NCI-H1105 (cell line): Measurements from ENCODE around the gene CEP112.

Experiments
- DNase-seq: peaks from one replicate; lab custom pipeline; 2025; lab: John Stamatoyannopoulos, UW

The CEP112 gene

GRCh38 chr17:65730711-65731169 lies 461.2 kb downstream of the CEP112 start:
- DNase-seq: no peak

GRCh38 chr17:65729207-65729606 lies 462.7 kb downstream of the CEP112 start:
- no peak for DNase-seq

GRCh38 chr17:65727832-65728231 lies 464.1 kb downstream of the CEP112 start:
- no peak for DNase-seq

DNA sequence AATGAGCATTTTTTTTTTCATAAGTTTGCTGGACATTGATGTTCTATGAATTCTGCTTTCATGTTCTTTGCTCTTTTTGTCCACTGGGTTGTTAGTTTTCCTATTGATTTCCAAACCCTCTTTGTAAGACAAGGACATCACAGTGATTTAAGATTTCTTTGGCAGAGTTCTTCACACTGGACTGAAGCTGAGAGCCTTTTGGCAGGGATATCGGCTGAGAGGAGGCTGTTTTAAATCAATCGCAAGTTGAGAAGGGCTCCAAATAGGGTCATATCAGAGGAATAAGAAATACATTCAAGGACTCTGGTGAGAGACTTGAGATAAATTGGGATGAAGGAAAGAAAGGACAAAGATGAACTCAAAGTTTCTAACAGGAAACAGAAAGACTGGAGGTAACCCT lies 464.7 kb downstream of the CEP112 start:
- no peak for DNase-seq

GRCh38 chr17:65723431-65724151 lies 468.3 kb downstream of the CEP112 start:
- no peak for DNase-seq

- DNase-seq: no peak
These were observed 473.3 kb downstream of the CEP112 start for GRCh38 chr17:65718601-65719000.

DNA sequence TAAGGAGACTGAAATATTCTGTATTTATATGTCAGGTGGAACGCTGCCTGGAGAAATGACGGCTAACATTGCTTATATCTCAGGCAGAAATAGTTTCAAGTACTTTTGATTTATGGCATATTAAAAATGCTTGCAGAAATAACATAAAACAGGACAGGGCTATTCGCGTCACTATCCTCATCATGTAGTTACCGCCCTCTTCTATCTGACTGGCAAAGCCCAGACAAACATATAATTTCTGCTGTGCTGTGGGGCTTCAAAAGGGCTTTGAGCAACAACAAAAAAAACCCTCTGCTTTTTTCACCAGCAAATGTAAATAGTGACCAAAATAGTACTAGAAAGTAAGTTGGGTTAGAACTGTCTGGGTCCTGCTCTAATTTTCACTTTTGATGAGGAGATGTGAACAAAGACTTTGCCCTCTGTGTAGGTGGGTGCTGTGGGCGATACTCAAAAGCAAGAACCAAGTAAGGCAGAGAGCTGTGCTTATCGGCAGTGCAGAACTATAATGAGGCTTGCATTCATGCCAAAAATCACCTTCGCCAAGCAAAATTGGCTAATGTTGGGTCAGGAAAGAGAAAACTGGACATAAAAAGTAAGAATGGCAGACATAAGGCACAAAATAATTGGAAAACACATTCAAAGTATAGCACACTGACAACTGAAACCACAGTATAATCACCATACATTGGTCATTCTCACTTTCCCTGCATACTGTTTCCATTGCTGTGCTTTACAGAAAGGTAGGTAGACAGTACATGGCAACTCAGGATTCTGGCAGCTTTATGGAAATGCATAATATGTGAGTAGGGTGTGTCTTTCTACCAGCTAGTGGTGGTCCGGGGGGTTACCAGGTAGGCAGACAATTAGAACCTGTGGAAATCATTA lies 479.3 kb downstream of the CEP112 start:
- no peak for DNase-seq

- DNase-seq: no peak
These were observed 480.2 kb downstream of the CEP112 start for GRCh38 chr17:65711671-65712276.

DNA sequence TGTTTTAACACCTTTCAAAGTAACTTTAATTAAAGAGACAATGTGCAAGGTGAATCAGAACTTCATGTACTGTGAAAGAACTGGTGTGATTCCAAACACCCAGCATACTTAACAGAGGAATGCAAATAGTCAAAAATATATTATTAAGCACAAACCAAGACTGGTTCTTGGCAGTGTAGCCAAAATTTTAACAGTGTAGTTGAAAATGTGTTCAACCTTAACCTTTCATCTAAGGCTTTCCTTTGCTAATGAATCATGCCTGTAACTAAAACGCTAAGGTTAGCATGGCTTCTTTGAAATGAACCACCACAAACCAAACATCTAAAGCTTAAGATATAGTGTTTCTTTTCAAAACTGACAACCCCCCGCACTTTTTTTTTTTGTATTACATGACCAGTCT lies 484.2 kb downstream of the CEP112 start:
- DNase-seq: no peak

- DNase-seq: no peak
These were observed 487.2 kb downstream of the CEP112 start for GRCh38 chr17:65704731-65705130.

DNA sequence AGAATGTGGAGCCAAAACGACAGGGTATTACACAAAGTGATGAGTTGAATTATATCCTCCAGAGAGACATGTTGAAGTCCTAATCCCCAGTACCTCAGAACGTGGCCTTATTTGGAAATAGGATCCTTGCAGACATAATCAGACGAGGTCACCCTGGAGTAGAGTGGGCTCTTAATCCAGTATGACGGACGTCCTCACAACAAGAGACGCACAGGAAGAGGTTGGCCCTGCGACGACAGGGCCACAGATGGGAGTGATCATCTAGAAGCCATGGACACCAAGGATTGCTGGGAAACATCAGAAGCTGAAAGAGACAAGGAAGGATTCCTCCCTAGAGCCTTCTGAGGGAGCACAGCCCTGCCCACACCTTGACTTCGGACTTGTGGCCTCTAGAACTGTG lies 488.0 kb downstream of the CEP112 start:
- no peak for DNase-seq

- DNase-seq: no peak
These were observed 492.5 kb downstream of the CEP112 start for GRCh38 chr17:65699459-65699858.

DNA sequence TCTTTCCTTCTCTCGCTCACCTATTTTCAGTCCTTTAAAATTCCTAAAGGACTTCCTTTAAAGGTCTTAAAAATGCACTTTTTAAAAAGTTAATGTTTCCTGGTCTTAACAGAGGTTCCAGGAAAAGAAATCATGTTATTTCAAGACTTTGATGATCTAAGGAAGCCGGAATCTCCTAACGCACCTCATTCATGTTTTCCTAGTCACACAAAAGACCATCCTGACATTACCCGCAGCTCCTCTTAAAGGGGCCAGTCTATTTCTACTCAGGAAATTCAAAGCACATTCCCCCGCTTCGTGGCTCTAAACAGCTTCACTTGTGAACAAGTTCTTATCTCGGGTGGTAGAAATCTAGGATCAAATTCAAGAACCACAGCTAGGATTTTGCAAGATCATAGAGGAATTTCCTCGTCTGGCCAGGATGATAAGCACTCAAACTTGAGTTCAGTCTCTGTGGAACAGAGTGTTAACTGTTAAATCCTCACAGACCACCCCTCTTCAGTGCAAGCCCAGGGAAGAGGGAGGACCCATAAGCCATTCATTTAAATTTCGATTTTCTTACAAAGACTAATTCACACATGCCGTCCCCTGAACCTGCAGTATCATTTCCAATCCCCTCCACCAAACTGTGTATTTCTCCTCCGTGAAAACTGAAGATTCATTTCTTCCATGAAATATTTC lies 493.4 kb downstream of the CEP112 start:
- DNase-seq: no peak

DNA sequence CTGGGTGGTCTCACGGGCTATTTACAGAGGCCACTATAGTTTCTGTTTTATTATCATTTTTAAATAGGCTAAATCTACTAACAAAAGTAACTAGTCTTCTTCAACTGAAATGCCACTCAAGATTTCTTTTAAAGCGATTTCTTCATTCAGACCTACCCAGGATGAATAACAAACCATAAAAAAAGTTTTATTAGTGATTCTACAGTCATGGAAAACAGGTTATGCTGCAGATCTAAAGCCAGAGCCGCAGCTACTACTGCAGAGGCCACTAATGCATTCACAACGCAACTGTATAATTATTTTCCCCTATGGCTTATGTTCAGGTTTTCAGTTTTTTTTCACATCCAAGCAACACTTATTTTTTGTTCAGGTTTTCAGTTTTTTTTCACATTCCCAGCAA lies 494.3 kb downstream of the CEP112 start:
- no peak for DNase-seq

DNA sequence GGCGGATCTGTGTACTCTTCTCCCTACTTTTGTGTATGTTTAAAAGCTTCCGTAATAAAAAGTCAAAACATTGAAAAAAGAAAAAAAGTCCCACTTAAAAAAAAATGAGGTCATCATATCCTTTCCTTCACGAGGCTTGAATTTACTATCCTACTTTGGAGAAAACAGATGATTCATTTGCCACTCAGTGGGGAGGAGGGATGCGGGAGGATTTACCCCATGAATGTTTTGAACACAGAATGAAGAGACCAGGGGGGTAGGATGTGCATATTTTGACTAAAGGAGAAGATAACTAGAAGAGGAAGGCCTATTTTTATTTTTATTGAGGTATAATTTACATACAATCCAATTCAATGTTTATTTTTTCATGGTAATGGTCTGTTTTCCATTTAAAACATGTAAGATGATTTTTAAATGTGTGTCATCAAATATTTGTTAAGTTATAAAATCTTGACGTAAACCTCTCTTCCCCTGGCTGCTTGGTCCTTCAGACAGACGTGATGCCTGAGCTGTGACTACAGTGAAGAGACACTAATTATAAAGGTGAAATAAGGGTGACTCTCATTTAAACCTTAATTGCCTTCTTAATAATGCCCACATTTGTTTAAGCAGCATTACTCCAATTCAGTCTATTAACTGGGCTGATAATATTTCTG lies 495.1 kb downstream of the CEP112 start:
- no peak for DNase-seq

- no peak for DNase-seq
These were observed 497.3 kb downstream of the CEP112 start for GRCh38 chr17:65694601-65695000.

DNA sequence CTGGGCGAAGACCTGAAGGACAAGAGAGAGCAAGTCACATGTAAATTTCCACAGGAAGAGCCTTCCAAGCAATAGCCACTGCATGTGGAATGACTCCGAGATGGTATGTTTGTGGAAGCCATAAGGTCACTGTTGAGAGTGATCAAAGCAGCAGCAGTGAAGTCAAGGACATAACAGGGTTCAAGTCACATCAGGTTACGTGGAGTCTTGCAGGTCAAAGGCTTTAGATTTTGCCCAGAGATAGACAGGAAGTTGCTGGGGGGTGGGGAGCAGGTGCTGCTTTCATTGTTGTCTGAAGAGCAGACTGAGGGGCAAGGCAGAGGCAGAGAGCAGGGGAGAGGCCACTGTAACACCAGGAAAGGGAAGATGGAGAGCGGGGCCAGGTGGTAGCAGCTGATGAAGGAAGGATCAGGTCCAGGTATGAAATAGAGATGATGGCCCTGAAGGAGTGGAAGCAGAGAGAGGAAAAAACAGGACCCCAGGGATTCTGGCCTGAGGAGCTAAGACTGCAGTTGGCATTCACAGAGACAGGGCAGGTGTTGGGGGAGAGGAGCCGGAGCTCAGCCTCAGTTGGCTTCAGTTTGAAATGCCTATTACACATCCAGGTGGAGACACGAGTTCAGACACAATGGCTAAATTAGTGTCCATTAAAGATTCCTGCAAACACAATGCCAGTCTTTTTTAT lies 501.2 kb downstream of the CEP112 start:
- no peak for DNase-seq

DNA sequence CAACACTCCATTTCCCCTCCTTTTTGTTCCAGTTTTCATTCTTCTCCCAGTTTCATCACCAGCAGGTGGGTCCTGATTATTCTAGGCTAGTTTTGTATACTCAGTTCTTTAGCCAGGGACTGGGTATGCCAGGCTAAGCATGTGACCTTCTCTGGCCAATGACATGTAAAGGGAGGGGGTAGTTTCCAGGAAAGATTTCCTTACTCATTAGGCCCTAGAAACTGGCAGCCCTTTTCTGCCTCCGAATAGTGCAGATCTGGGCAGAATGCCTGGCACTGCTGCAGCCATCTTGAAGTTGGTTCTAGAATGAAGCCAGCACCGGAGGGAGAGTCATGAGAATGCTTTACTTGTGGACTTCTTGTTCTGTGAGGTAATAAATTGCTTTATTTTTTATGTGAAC lies 503.6 kb downstream of the CEP112 start:
- no peak for DNase-seq

- DNase-seq: no peak
These were observed 506.8 kb downstream of the CEP112 start for GRCh38 chr17:65685110-65685509.

- DNase-seq: no peak
These were observed 507.3 kb downstream of the CEP112 start for GRCh38 chr17:65684631-65685030.

DNA sequence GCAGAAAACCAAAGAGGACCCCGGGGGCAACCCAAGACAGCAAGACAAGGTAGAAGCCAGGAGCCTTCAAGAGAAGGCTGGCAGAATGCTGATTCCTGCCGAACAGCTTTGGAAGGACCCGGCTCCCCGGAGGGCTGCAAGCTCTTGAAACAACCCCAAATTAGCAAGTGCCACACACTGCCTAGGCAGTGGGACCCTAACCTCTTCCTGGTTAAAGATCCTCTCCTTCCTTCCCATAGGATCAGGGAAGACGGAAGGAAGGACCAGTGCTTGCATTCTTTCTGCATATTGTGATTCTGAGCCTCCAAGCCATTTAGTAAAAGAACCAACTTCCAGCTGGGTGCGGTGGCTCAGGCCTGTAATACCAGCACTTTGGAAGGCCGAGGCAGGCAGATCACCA lies 508.5 kb downstream of the CEP112 start:
- no peak for DNase-seq
